GM18526 (cell line): ENCODE measurements around the gene GLI3.

ENCODE experiments used
- POLR2A ChIP-seq: IDR thresholded peaks from 3 replicates; pipeline ENCODE4 v1.6.1; 2011; ENCODE audit not compliant: insufficient read length; ENCODE audit errors: extremely low read depth

The GLI3 gene

GRCh38 chr7:41974870-41975557 lies 262.0 kb downstream of the GLI3 start:
- TF ChIP-seq POLR2A: no peak

- no peak for TF ChIP-seq POLR2A
These were observed 263.7 kb downstream of the GLI3 start for GRCh38 chr7:41973202-41973730.

- TF ChIP-seq POLR2A: no peak
These were observed 264.2 kb downstream of the GLI3 start for GRCh38 chr7:41972776-41973175.

- no peak for TF ChIP-seq POLR2A
These were observed 264.7 kb downstream of the GLI3 start for GRCh38 chr7:41972270-41972669.

GRCh38 chr7:41971640-41972187 lies 265.3 kb downstream of the GLI3 start:
- no peak for TF ChIP-seq POLR2A

GRCh38 chr7:41970941-41971340 lies 266.1 kb downstream of the GLI3 start:
- TF ChIP-seq POLR2A: no peak

- TF ChIP-seq POLR2A: no peak
These were observed 267.4 kb downstream of the GLI3 start for GRCh38 chr7:41969561-41970105.

GRCh38 chr7:41967156-41967555 lies 269.9 kb downstream of the GLI3 start:
- TF ChIP-seq POLR2A: no peak

- TF ChIP-seq POLR2A: no peak
These were observed 271.0 kb downstream of the GLI3 start for GRCh38 chr7:41965951-41966505.

- TF ChIP-seq POLR2A: no peak
These were observed 271.9 kb downstream of the GLI3 start for GRCh38 chr7:41964849-41965745.

- no peak for TF ChIP-seq POLR2A
These were observed 272.7 kb downstream of the GLI3 start for GRCh38 chr7:41964183-41964753.

- TF ChIP-seq POLR2A: no peak
These were observed 280.3 kb downstream of the GLI3 start for GRCh38 chr7:41956705-41957104.

GRCh38 chr7:41955893-41956675 lies 280.9 kb downstream of the GLI3 start:
- TF ChIP-seq POLR2A: no peak

GRCh38 chr7:41955451-41955850 lies 281.6 kb downstream of the GLI3 start:
- no peak for TF ChIP-seq POLR2A
